Measurements from ENCODE around the gene OR2A5. TPM values are rescaled to one million over a fixed set of nuclear protein-coding genes. Genes with fewer than 3 reads are reported as not detected.

The OR2A5 gene
- total and polyA plus RNA-seq, 2 donors from 2014 or later, result not detected

DNA sequence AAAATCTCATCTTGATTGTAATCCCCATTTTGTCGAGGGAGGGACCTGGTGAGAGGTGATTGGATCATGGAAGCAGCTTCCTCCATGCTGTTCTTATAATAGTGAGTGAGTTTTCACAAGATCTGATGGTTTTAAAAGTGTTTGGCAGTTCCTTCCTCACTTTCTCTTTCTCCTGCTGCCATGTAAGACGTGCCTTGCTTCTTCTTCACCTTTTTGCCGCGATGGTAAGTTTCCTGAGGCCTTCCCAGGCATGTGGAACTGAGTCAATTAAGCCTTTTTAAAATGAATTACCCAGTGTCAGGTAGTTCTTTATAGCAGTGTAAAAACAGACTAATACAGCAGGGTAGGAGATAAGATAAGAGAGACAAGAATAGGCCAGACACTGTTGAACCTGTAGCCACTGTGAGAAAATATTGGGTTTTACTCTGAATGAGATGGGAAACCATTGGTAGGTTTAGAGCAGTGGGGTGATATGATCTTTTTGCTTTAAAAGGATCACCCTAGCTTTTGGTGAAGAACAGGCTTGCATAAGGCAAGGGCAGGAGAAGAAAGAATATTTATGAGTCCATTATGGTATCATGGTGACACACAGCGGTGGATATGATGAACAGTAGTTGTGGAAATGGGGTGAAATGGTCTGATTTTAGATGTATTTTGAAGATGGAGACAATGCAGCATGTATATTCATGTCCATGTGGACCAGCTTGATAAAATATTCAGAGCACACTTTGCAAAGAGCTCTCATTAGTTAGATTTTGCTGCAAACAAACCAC is 37.1 kb upstream of the OR2A5 start:
- Histone ChIP-seq H3K27me3 (ENCODE audit: control insufficient read depth, insufficient read depth, low read length) (no peaks in the 10 kb centered on the region), H3K4me3 (ENCODE audit: low read length in 3 of 3) (no peak overlapping the region), H3K4me1 (ENCODE audit: control insufficient read depth in 2 of 3, insufficient read depth in 2 of 3, low read depth in 1 of 3, low read length in 3 of 3) (no peaks in the 10 kb centered on the region), H3K9me3 (ENCODE audit: control insufficient read depth in 2 of 3, insufficient read depth in 1 of 3, low read length in 3 of 3) (no peaks in the 10 kb centered on the region), H3K27ac (ENCODE audit: low read depth in 2 of 2, low read length in 2 of 2) (no peak overlapping the region), H3K9ac (ENCODE audit: low read length in 3 of 3) (no peak overlapping the region), H3K36me3 (ENCODE audit: control insufficient read depth in 2 of 3, insufficient read depth in 3 of 3, low read length in 3 of 3) (no peaks in the 10 kb centered on the region)
- DNase-seq (no peak), FAIRE-seq (no peak)
- intact Hi-C loops (cut with DNase I), result no loop called here
- TF ChIP-seq CTCF (IDR thresholded peaks at IDR 0.05; ENCODE audit: borderline replicate concordance, extremely low read depth, insufficient read depth), result no peak

- intact Hi-C loops (cut with DNase I), result no loop called here
- DNase-seq, result no peak
- no peak for TF ChIP-seq CTCF (IDR thresholded peaks at IDR 0.05; ENCODE audit: borderline replicate concordance, extremely low read depth, insufficient read depth)
Observed at GRCh38 chr7:144018065-144018464, 30.7 kb upstream of the OR2A5 start.

DNA sequence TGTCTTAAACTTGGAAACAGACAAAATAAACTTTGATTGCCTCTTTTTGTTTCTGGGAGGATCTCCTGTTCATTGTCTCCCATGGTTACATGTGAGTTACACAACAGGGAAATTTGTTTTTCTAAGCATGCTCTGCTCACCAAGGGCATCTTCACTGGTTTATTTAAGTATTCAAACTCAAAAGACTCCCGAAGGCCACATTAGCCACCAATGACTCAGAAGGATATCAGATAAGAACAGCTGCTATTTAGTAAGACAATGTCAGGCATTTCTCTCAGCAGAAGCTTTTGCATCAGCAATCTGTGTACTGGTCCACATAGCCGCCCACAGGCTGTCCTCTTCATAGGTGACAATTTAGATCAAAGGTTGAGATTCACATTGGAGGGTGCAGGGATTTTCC is 29.3 kb upstream of the OR2A5 start:
- no peaks in the 10 kb centered on the region for H3K36me3 ChIP-seq (ENCODE audit: control insufficient read depth in 2 of 3, insufficient read depth in 3 of 3, low read length in 3 of 3)
- no peaks in the 10 kb centered on the region for H3K9me3 ChIP-seq (ENCODE audit: control insufficient read depth in 2 of 3, insufficient read depth in 1 of 3, low read length in 3 of 3)
- TF ChIP-seq CTCF (IDR thresholded peaks at IDR 0.05; ENCODE audit: borderline replicate concordance, extremely low read depth, insufficient read depth), result no peak
- H3K27me3 ChIP-seq (ENCODE audit: control insufficient read depth, insufficient read depth, low read length), result no peaks in the 10 kb centered on the region
- intact Hi-C loops (cut with DNase I), result no loop called here
- DNase-seq, result no peak
- FAIRE-seq, result no peak
- H3K4me1 ChIP-seq (ENCODE audit: control insufficient read depth in 2 of 3, insufficient read depth in 2 of 3, low read depth in 1 of 3, low read length in 3 of 3), result no peaks in the 10 kb centered on the region
- no peak overlapping the region for H3K4me3 ChIP-seq (ENCODE audit: low read length in 3 of 3)
- no peak overlapping the region for H3K27ac ChIP-seq (ENCODE audit: low read depth in 2 of 2, low read length in 2 of 2)
- H3K9ac ChIP-seq (ENCODE audit: low read length in 3 of 3), result no peak overlapping the region

More at GRCh38 chr7:144018065-144018464, 30.7 kb upstream of the OR2A5 start:
- no peak for FAIRE-seq
- H3K9me3 ChIP-seq (ENCODE audit: control insufficient read depth in 2 of 3, insufficient read depth in 1 of 3, low read length in 3 of 3), result no peaks in the 10 kb centered on the region
- no peak overlapping the region for H3K27ac ChIP-seq (ENCODE audit: low read depth in 2 of 2, low read length in 2 of 2)
- H3K27me3 ChIP-seq (ENCODE audit: control insufficient read depth, insufficient read depth, low read length), result no peaks in the 10 kb centered on the region
- H3K4me1 ChIP-seq (ENCODE audit: control insufficient read depth in 2 of 3, insufficient read depth in 2 of 3, low read depth in 1 of 3, low read length in 3 of 3), result no peaks in the 10 kb centered on the region
- no peak overlapping the region for H3K9ac ChIP-seq (ENCODE audit: low read length in 3 of 3)
- H3K4me3 ChIP-seq (ENCODE audit: low read length in 3 of 3), result no peak overlapping the region
- H3K36me3 ChIP-seq (ENCODE audit: control insufficient read depth in 2 of 3, insufficient read depth in 3 of 3, low read length in 3 of 3), result no peaks in the 10 kb centered on the region

All from kidney (tissue), 14 donors.